Lower leg skin (tissue), 4 donors: ENCODE results near the gene HCLS1. TPM values are rescaled to one million over a fixed set of nuclear protein-coding genes. Genes with fewer than 3 reads are reported as not detected.
"Not testable (repeated sequence)": the region's sequence is repeated elsewhere in the genome, so short reads cannot be mapped to it uniquely, and the experiment has no call there.

Experiments
- DNase-seq, 2 donors: peaks; one replicate each; pipeline ENCODE4 v3.0.0-alpha.2; 2019; ENCODE audit warnings: low spot score in 2 of 2
- H3K4me3 ChIP-seq: fragments of 200-600 bp; sonication (generic); 2 replicates; pipeline ENCODE4 v1.5.1; 2017; ENCODE audit warnings: mild to moderate bottlenecking, low read depth; ENCODE audit not compliant: poor library complexity, severe bottlenecking
- CTCF ChIP-seq, 3 donors: fragments of 450-650 bp; IDR thresholded peaks; one replicate each; pipeline ENCODE4 v1.5.1; 2016; ENCODE audit warnings: antibody characterized with exemption in 3 of 3, mild to moderate bottlenecking in 3 of 3, moderate library complexity in 2 of 3
- POLR2A ChIP-seq, 2 donors: fragments of 450-650 bp; IDR thresholded peaks; one replicate each; pipeline ENCODE4 v1.6.1; 2016 to 2017; ENCODE audit warnings: antibody characterized with exemption in 2 of 2, mild to moderate bottlenecking in 1 of 2, moderate library complexity in 1 of 2
- WGBS, 2 donors: methylation state at CpG; one replicate each; pipeline ENCODE4 v1.1.5; 2018; 5-methylcytosine and 5-hydroxymethylcytosine counted together
- intact Hi-C: fragments of 100-400 bp; cut with DNase I; formaldehyde crosslinking; loops from one replicate; pipeline ENCODE4 v1.15.0; 2023; ENCODE audit warnings: low total_unique reads
- total RNA-seq, 4 donors: library from RNA; depleted of rRNA; stranded (reverse); fragments of >200 nt; gene quantifications; one replicate each; pipeline ENCODE4 v1.1.0, GENCODE V29; 2016

HCLS1 gene
- total RNA-seq, 4 donors from 2014 or later: 8.8 to 21.9 (median 13.2) TPM

DNA sequence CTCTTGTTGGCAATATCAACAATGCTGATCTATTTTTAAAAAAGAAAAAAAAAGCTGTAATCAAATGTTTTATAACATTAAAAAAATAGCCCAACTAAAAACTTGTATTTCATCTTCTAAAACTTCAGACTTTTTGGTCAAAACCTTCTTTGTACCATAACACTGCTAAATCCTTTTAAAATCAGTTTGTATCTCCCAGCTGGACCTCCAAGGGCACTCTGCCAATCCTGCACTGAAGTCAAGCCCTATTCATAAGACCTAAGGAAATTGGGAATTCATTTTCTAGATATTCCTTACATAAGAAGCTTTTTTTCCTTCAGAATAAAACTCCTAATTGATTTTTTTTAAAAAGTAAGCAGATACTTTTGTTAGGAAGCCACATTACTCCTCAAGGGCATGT, 38.2 kb upstream of the HCLS1 start:
- no peak for DNase-seq

GRCh38 chr3:121698476-121698875, 37.8 kb upstream of the HCLS1 start:
- no peak for TF ChIP-seq POLR2A (IDR thresholded peaks at IDR 0.05)
- no peak for TF ChIP-seq CTCF (IDR thresholded peaks at IDR 0.05)
- no peak for DNase-seq
- H3K4me3 ChIP-seq: no peak overlapping the region
- intact Hi-C loops: no loop called here
- WGBS, 2 donors: 84 to 97% methylated on average over 1 of the region's 1 CpG

More for the DNA sequence above, 38.2 kb upstream of the HCLS1 start:
- H3K4me3 ChIP-seq: no peak overlapping the region
- intact Hi-C loops: no loop called here
- TF ChIP-seq CTCF (IDR thresholded peaks at IDR 0.05): no peak
- TF ChIP-seq POLR2A (IDR thresholded peaks at IDR 0.05): no peak

DNA sequence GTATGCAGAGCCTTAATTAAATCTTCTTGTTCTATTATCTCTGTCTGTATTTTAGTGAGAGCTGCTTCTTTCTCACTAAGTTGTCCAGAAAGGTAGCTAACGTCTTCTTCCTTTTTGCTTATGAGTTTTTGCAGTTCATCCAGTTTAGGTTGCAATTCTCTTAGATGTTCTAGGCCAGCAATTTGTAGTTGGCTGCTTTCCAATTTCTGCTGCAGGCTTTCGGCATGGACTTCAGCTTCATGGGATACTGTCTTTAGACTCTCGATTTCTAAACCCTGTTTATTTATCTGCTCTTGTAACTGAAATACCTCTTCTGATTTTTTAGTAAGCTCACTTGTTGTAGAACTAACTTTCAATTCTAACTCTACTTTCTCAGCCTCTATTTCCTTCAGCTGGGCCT, 35.5 kb upstream of the HCLS1 start:
- no peak overlapping the region for H3K4me3 ChIP-seq
- no peak for TF ChIP-seq POLR2A (IDR thresholded peaks at IDR 0.05)
- TF ChIP-seq CTCF (IDR thresholded peaks at IDR 0.05): no peak
- DNase-seq: no peak
- WGBS, 2 donors: 76 to 82% methylated on average over 3 of the region's 3 CpGs
- intact Hi-C loops: no loop called here

- intact Hi-C loops: no loop called here
- TF ChIP-seq CTCF (IDR thresholded peaks at IDR 0.05) (no peak), POLR2A (IDR thresholded peaks at IDR 0.05) (no peak)
- H3K4me3 ChIP-seq: no peak overlapping the region
- WGBS, 2 donors: 94 to 98% methylated on average over 2 of the region's 2 CpGs
- DNase-seq: no peak
Observed at GRCh38 chr3:121692010-121692699, 31.5 kb upstream of the HCLS1 start.

DNA sequence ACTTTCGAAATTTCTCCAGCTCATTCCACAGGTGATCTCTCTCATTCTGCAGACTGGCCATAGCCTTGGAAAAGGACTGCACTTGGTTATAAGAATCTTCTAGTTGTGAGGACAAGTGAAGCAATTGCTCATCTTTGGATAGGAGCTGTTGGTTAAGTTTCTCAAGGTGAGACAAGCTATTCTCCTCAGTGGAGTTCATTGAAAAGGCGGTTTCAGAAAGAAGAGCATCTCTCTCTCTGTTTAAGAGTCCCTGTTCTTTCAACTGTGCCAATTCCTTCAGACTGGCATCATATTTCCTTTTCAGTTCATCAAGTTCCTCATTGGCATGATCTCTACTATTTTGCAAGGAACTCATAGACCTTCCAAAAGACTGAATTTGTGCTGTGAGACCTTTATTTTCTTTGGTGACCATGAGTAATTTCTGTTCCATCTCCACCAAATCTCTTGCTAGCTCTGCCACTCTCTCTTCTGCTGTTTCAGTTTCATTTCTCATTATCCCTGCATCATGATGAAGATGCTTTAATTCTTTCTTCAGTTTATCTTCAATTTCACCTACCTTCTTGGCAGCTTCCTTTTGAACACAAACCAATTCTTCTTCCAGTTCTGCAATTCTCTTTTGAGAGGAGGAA, 30.2 kb upstream of the HCLS1 start:
- no peak for DNase-seq
- TF ChIP-seq CTCF (IDR thresholded peaks at IDR 0.05) (no peak), POLR2A (IDR thresholded peaks at IDR 0.05) (no peak)
- intact Hi-C loops: no loop called here
- H3K4me3 ChIP-seq: no peak overlapping the region
- WGBS, 2 donors: 97 to 98% methylated on average over 2 of the region's 2 CpGs

DNA sequence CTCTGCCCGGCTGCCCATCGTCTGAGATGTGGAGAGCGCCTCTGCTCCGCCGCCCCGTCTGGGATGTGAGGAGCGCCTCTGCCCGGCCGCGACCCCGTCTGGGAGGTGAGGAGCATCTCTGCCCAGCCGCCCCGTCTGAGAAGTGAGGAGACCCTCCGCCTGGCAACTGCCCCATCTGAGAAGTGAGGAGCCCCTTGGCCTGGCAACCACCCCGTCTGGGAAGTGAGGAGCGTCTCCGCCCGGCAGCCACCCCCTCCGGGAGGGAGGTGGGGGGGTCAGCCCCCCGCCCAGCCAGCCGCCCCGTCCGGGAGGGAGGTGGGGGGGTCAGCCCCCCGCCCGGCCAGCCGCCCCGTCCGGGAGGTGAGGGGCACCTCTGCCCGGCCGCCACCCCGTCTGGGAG, 28.0 kb upstream of the HCLS1 start:
- intact Hi-C loops, DNase-seq, H3K4me3 ChIP-seq: not testable (repeated sequence)
- WGBS, 2 donors: 94 to 98% methylated on average over 20 to 31 of the region's 31 CpGs
